ENCODE data around the gene PRRC2C.
A peak's percentile ranks its signal among the peaks of the same experiment; 100 is the strongest.
"Not testable (repeated sequence)": the region's sequence is repeated elsewhere in the genome, so short reads cannot be mapped to it uniquely, and the experiment has no call there.

The PRRC2C gene

DNA sequence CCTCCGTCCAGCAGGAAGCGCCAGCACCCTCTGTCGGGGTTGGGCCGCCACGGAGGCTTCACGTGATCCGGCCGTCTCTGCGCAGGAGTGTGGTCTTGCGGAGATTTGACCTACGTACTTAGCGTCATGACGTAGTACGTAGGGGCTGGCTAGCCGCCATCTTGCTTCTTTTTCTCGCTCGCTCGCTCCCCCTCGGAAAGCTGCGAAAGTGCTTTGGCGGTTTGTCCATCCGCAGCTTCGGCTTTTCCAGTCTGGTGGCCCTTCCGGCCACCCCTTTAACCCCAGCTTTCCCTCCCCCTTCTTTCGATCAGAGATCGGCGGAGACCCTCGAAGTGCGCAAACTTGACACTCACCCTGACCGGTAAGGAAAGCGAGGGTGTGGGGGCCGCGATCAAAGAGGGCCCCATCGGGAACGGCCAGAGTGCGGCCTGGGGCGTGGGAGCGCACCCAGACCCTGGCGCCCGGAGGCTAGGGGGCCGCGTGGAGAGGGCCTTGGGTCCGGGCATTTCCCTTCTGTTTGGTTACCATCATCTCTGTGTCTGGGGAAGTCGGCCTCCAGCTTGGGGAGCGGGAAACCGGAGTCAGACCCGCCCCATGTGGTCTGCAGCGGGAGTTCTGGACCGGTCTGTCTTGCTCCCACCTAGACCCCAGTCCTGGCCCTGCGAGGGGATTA lies at the start of gene PRRC2C:
Gene PRRC2C, plus strand, starts transcription at position 156 of the 673 bp plus-strand sequence. CDS start 26,559 bp downstream, outside the sequence.
- DNase-seq: peak; percentile 95

GRCh38 chr1:171438441-171438840 lies 46.9 kb upstream of the PRRC2C start:
- no peak for DNase-seq

DNA sequence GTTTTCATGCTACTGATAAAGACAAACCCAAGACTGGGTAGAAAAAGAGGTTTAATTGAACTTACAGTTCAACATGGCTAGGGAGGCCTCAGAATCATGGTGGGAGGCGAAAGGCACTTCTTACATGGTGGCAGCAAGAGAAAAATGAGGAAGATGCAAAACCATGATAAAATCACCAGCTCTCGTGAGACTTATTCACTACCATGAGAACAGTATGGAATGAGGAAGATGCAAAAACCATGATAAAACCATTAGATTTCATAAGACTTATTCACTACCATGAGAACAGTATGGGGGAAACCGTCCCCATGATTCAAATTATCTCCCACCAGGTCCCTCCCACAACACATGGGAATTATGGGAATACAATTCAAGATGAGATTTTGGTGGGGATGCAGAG lies 45.1 kb upstream of the PRRC2C start:
- DNase-seq: not testable (repeated sequence)

GRCh38 chr1:171441278-171441895 lies 43.9 kb upstream of the PRRC2C start:
- DNase-seq: not testable (repeated sequence)

- no peak for DNase-seq
Measured at GRCh38 chr1:171446386-171446785, 38.9 kb upstream of the PRRC2C start.

DNA sequence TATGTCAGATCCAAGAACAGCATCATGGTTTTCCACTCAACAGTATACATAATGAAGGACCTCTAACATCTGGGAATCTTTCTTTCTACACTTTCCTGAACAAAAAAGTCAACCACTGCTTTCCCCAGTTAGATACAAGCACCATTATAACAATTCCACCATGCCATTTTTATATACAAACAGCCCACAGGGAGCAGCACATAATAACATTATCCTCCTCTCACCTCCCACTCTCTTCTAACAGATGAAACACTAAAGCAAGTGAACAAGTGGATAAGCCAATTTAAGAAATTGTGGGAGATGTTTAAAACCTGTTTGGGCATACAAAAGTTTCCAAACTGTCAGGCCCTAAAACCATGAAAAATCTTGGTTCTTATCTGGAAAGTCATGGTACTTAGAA lies 29.4 kb upstream of the PRRC2C start:
- no peak for DNase-seq

DNA sequence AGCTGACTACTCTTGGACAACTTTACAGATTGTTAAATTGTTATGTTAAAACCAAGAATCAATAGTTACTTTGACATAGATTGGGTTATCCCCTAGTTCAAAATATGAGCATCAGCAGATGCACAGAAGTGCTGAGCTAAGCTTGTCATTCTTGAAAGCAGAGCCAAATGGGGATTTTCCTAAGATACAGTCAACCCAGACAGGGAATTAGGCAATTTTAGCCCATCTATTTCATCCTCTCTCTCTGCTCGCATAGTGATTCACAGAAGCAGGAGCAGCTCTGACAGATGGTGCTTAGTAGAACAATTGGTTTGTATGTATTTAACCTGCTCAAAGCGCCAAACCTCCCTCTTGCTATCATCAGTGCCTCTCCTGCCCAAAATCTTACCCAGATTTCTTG lies 27.9 kb upstream of the PRRC2C start:
- DNase-seq: no peak

- no peak for DNase-seq
Measured at GRCh38 chr1:171460018-171460620, 25.2 kb upstream of the PRRC2C start.

- DNase-seq: no peak
Measured at GRCh38 chr1:171467626-171468025, 17.7 kb upstream of the PRRC2C start.

DNA sequence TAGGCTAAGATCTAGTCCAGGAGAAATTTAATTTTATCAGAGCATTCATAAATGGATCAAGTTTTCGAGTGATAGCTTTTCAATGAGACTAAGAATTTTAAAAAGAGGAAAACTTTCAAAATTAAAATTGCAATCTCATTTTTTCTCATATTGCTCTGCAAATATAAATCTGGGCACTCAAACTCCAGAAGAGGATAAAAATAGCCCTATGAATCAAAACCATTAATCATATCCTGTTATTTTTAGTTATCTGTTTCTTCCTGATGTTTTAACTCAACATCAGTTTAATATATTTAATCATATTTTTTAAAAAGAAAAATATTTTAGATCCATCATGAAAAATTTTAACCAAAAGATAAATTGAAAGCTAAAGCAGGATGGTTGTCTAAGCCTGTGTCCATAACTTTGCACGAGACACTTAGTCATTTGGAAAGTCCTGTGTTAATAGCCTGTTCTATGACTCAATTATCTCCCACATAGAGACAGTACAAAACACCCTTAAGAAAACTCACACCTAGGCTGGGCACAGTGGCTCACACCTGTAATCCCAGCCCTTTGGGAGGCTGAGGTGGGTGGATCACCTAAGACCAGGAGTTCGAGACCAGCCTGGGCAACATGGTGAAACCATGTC lies 17.1 kb upstream of the PRRC2C start:
- no peak for DNase-seq

GRCh38 chr1:171470726-171471125 lies 14.6 kb upstream of the PRRC2C start:
- no peak for DNase-seq

DNA sequence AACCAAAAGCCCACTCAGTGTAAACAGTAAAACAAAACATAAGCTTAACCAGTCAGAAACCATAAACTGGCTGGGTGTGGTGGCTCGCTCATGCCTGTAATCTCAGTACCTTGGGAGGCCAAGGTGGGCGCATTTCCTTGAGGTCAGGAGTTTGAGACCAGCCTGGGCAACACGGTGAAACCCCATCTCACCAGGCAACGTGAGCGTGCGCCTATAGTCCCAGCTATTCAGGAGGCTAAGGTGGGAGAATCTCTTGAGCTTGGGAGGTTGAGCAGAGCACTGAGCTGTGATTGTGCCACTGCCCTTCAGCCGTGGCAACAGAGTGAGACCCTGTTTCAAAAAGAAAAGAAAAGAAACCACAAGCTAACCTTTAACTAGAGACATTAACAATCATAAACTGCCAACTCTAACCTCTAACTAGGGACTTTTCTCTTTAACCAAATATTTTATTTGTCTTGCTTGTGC lies 13.1 kb upstream of the PRRC2C start:
- no peak for DNase-seq

GRCh38 chr1:171476829-171477228 lies 8.5 kb upstream of the PRRC2C start:
- DNase-seq: no peak

DNA sequence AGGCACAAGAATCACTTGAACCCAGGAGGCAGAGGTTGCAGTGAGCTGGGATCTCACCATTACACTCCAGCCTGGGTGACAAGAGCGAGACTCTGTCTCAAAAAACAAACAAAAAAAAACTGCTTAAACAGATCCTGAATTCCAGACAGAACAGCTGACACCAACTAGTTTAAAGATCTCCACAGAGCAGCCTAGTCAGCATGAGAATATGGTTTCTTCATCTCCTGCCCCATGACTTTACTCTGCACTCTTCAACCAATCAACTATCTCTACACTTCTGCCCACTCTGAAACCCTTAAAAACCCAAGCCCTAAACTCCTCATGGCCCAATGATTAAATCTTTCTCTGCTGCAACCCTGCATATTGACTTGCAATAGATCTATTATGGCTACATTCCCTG lies 7.5 kb upstream of the PRRC2C start:
- no peak for DNase-seq

DNA sequence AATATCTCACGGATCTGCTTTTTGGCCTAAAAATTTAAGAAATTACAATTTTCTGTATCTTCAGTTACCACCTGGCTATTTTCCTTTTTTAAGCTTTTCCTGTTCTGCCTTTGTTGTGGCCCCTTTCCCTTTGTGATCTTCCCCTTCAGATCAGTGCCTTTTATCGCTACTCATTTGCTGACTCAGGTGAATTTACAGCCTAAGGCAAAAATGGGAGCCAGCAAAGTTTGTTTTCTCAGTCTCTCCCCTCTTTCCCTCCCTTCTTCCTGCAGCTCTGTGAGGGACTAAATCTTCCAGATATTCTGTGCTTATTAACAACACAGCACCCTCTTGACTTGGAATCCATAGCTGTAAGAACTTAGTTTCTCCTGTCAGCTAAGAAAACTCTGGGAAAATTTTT lies 5.3 kb upstream of the PRRC2C start:
- no peak for DNase-seq

DNA sequence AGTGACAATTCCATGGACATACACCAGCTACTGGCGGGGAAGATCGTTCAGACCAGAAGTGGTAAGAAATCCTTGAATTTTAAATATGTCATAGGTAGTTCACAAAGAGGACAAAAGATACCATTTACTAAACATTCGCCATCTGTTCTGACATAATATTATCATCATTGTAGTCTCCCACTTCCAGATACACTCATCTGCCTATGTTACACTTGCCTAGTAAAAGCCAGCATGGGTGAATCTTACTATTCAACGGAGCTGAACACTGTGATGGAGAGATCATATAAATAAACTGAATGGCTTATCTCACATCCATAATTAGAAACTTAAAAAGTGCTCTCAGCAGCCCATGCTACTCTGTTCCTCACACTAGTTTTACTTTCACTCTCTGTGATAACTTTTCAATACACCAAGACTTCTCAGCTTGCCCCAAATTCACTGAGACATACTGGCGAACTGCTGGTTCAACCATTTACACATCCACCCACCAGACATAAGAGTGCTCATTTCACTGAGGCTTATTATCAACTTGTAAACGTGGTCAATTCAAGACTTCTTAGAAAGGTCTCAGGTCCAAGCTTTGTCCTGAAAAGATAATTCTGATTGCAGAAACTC lies 463 bp upstream of the PRRC2C start:
- DNase-seq: no peak

- peak; percentile 71 for DNase-seq
Measured at GRCh38 chr1:171486048-171486519, 754 bp downstream of the PRRC2C start.

DNA sequence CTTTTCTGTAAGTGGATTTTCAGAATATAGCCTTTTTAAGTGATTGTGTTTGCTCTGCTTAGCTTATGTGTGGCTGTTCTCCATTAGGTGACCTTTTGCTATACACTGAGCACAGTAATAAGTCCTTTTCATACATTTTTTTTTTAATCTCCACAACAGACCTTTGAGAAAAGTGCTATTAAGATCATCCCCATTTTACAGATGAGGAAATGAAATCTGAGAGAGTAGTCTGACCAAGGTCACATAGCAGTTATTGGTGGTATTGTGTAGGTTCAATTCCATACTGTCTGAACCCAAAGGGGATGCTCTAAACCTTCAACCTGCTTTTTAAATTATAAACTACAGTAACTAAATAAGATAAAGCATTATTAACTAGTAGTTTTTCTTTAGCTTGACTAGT lies 1.7 kb downstream of the PRRC2C start:
- no peak for DNase-seq

- DNase-seq: no peak
Measured at GRCh38 chr1:171488190-171488929, 3.0 kb downstream of the PRRC2C start.

DNA sequence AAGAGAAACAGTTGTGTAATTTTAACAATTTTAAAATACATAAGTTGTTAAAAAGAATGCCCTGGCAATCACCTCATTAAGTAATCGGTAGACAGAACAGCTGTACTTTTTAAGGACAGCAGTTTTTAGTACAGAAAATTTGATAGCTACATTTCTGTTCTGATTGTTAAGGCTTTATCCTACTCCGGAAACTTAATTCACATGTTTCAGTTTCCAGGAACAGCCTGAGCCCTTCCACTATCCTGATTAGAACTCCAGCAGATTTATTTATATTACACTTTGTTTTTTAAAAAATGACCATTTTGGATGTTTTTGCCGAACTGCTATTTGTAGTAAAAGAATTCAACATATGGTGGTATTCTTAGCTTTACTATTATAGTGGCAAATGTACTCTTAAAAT lies 8.7 kb downstream of the PRRC2C start:
- DNase-seq: no peak

- no peak for DNase-seq
Measured at GRCh38 chr1:171495444-171495843, 10.1 kb downstream of the PRRC2C start.

- DNase-seq: no peak
Measured at GRCh38 chr1:171500304-171500703, 15.0 kb downstream of the PRRC2C start.

Data from CD4-positive, alpha-beta T cell treated with Interleukin-17A for 4 hours (primary cell).